GM18511 (cell line): ENCODE data around the gene RTRAF.

Experiments
- ATAC-seq: cut with Tn5 transposase; IDR thresholded peaks from one replicate; pipeline ENCODE4 v1.9.1; 2021; ENCODE audit warnings: mild to moderate bottlenecking, moderate library complexity; ENCODE audit not compliant: unreplicated experiment

The RTRAF gene

GRCh38 chr14:51993285-51993920 is 4.1 kb downstream of the RTRAF start:
- no peak for ATAC-seq

DNA sequence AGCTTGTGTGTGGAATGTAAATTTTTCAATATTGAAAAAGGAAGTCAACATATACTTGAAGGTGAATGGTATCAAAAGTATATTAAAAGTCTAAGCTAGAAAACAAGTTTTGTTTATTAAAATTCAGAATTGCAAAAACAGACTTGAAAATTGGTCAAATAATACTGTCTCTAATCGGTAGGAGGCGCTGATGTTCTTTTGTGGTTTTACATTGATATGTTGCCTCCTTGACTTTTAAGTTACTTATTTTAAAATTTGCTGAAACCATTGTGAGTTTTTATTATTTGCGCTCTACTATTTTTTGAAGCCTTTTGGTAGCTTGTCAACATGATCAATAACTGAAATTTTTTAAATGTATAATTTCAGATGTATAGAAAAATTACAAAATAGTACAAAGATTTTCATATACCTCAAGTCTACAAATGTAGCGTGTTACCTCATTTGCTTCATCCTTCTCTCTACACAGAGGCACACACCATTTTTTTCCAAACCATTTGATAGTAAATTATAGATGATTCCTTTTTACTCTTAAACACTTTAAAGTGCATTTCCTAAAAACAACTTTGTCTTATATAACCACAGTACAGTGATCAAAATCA is 6.9 kb downstream of the RTRAF start:
- no peak for ATAC-seq

GRCh38 chr14:51998348-51998747 is 9.0 kb downstream of the RTRAF start:
- ATAC-seq = no peak

DNA sequence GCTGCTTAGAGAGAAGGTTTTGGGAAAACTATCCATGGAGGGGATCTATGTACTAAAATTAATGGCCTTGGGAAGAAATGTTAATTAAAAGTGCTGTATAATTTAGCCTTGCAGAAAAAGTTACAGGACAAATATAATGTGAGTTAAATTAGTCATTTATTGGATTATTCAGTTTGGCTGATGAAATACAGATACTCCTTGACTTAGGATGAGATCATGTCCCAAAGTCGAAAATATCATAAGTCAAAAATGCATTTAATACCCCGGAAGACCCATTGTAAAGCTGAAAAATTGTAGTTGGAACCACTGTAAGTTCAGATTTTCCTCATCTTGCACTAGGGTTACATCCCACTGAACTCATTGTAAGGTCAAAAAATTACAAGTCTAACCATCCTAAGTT is 9.7 kb downstream of the RTRAF start:
- no peak for ATAC-seq

DNA sequence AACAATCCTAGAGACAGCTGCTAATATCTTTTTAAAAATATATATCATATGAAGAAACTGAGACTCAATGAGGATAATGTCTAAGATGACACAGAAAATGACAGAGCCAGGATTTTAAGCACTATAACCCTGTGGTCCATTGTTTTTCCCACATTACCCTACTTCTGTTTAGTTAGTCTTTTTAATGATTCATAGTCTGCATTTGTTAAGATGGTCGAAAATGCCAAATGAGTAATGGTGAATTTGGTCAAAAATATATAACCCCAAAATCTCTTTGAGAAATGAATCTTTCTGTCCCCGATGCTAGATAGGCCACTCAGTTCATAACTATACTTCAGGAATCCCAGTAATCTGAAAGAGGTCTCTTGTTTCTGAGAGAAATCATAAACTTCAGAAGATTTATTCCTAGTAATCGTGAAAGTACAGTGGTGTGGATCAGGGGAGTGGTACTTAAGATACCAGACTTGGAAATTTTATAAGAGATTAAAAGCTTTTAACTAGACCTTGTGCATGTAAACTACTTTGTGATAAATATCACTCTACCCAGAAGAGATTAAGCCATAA is 10.8 kb downstream of the RTRAF start:
- no peak for ATAC-seq

GRCh38 chr14:52000696-52001095 is 11.3 kb downstream of the RTRAF start:
- ATAC-seq = no peak

- ATAC-seq = no peak
These were observed 13.2 kb downstream of the RTRAF start for GRCh38 chr14:52002542-52002941.

DNA sequence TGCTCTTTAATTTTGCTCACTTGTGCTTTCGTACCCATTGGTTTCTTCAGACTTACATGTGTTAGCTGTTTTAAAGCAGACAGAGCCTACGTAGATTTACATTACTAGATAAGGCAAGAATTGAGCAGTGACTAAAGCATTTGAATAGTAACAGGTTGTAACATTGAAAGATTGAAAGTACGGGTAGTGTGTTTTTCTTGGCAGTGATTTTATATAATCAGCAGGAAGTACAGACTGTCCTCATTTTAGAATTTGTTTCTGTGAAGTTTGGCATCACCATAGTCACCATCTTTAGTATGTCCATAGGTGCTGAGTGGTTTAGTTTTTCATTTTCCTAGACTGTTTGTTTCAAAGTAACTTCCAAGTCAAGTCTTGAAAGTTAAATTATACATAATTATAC is 14.0 kb downstream of the RTRAF start:
- no peak for ATAC-seq

DNA sequence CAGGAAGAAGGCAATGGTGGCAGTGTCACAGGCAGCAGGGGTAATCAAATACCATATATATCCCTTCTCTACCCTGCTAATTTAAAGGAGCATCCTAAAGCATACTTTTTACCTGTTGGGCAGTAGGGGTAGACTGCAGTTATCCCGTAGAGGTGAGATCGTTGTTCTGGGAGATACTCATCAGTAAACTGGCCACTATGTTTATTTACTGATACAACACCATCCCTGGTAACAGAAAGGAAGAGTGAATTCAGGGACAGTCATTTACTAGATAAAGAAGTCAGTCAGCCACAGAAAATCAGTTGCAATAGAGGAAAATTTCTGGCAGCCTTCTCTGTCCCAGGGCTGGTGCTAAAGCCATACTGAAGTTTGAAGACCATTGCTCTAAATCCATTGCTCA is 16.3 kb downstream of the RTRAF start:
- ATAC-seq = no peak

DNA sequence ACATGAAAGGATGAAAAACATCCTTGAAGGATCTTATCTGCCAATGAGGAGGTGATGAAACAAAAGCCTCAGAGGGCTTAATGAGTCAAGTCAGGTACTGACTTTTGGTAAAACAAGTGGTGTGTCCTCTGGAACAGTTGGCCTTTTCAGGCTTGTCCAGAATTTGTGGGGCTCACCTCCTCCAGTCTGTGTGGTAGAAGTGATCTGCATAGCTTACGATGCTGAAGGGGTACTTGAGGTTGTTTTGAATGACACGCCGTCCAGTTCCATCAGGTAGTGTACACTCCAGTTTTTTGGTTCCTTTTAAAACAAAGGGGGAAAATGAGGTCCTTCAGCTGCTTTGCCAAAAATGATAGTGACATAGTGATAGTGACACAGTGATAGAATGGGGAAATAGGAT is 17.0 kb downstream of the RTRAF start:
- no peak for ATAC-seq

DNA sequence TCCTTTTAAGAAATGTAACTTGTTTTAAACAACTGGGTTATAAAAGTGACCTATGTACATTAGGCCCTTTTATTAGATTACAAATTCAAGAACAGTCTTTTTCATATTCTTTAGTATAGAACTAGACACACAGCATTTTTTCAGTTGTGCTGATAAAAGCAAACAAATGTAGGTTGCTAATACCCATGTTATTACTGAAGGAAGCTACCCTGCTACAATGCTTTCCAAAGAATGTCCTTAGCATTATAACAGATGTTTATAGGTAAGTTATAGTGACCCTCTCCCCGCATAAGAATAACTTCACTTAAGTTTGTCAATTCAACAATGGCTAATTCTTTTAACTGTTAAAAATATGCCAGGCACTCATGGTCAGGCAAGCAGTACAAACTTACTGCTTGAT is 17.9 kb downstream of the RTRAF start:
- ATAC-seq = no peak

DNA sequence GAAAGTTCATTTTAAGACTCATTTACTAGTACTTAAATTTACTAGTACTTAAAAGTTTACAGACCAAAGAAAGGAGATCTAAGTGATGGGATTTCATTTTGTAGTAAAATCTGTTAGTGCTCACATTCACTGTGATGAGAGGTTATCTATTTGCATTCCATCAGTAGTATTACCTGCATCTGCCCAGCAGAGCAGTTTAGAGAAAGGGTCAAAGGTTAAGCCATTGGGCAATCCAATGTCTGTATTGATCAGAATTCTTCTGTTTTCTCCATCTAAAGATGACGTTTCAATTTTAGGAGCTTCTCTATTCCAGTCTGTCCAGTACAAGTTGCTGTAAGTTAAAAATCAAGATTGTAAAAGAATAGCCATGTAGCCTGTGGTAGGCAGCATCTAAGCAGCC is 18.3 kb downstream of the RTRAF start:
- no peak for ATAC-seq

DNA sequence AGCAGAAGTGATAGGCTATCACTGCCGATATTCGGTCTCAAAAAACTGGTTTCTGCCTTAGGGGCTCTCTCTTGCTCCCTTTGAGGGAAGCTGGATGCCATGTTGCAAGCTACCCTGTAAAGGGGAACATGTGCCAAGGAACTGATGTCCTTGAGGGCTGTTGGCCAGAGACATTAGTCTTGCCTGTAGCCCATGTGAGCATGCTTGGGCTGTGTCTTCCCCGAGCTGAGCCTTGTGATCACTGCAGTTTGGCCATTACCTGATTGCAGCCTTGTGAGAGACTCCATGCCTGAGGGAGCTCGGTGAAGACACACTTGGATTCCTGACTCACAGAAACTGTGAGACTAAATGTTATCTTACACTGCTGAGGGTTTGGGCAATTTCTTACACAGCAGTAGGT is 18.8 kb downstream of the RTRAF start:
- no peak for ATAC-seq

DNA sequence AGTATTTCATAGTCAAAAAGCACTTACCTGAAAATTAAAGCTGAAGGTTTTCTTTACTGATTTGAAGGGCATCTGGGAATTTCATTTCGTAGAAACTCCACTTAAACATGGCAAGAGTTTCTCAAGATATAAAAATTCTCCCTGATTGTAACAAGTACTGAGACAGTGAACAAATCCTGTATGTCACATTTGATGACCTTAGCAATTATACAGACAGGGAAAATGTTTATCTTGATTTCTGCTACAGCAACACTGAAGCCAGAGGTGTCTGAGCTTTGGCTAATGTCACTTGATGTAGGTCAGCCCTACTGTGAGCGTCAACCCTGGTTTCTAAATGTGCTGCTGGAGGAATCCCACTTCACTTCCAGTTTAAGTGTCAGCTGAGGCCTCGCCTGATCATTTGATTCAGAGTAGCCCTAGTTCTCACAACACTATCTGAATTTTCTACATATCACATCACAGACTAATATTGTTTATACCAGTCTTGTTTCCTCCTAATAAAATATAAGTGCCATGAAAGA is 20.9 kb downstream of the RTRAF start:
- no peak for ATAC-seq

DNA sequence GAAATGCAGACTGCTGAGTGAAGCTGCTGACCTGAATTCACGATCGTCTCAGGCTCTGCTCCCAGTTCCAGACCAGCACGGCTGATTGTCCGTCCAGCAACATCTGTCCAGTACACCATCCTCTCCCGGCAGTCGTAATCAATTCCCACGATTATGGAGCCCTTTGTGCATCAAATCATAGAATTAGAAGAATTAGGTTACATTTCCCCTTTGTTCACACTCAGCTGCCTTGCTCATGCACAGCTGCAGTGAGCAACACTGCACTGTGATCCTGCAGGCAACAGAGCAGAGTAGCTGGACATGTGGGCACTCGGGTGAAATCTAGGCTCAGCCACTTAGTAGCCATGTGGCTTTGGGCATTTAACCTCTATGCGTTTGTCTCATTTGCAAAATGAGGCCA is 22.2 kb downstream of the RTRAF start:
- no peak for ATAC-seq

DNA sequence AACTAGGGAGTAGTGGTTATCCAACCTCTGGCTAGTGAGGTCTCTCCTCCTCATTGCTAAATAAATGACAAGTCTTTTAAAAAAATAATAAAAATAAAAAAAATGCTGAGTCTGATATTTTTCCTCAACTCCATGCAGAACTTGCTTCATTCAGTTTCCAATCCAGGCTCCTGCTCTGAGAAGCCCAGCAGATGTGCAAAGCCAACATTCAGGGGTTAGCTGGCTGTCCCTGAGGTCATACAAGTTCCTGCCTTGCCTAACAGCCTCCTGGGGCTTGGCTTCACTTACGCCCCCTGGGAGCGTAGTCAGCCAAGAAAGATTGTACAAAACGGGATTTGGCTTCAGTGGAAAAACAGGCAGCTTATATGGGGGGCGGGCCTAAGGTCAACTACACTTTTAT is 23.3 kb downstream of the RTRAF start:
- ATAC-seq = no peak

DNA sequence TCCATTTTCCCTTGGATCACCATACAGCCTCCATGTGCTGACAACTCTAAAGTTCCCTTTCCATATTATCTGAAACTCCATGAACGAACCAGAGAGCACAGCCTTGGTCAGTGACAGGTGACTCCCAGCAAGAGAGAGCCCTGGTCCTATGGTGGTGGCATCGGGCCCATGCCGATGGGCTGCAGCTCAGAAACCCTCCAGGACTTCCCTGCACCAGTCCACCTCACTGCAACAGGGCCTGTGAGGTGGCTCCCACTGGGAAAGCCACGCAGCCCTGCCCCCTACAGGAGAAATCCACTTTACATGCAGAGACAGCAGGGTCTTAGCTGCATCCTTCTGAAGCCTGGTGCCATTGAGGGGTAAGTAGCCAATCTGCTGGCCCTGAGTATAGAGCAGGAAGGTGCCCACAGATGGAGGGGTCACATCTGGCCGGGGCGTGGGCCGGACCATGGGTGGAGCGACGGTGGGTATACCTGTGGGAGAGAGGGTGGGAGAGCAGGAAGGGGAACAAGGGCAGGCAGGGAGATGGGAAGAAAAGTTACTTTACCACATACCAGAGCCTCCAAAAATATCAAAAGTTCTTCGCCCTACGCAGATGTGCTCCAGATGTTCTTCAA is 24.7 kb downstream of the RTRAF start:
- ATAC-seq = no peak

GRCh38 chr14:52014601-52015267 is 25.4 kb downstream of the RTRAF start:
- no peak for ATAC-seq

DNA sequence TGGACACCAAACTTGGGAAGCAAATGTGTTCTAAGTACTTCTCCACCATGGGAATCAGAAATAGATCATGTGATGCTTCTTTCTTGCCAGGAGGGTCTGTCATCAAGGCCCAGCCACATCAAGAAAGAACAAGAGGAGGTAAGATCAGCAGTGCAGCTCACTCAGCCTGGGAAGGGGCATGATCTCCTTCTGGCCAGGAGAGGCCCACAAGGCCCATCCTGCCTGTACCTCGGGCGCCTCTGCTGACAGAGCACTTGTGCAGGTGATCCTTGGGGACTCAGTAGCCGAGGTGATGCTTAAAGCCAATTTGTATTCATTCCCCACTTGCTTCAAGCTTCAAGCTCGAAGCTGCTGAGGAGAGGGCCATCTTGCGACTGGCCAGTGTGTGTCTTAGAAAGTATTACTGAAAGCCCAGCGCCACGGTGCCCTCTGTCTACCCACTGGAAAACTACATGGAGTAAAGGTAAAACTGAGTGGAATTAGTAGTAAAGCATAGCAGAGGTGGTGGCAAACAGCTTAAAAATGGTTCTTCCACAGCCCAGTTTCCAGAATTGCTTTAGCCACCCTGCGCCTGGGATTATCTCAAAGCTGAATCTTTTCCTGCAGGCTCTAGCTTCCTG is 26.2 kb downstream of the RTRAF start:
- ATAC-seq = no peak

GRCh38 chr14:52018252-52018651 is 28.9 kb downstream of the RTRAF start:
- ATAC-seq = no peak

DNA sequence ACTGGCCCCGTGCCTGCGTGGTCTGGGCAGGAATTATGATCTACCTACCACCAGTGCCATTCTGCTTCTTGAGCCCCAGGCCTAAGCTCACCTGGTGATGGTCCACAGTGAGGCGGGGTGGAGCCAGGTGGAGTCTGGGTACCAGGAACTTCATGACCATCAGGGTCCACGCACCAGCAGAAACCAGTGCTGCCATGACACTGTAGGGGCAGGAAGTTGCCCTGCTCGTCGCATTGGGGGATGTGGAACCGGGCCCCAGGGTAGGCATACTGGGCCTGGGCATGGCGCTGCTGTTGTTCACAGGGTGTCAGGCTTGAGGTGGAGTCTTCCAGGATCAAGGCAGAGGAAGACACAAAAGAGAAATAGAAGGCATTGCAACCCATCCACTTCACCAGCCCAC is 29.6 kb downstream of the RTRAF start:
- no peak for ATAC-seq
